CD4-positive, alpha-beta T cell (primary cell): ENCODE data around the gene EXOC5. TPM values are rescaled to one million over a fixed set of nuclear protein-coding genes. Genes with fewer than 3 reads are reported as not detected.
"Not testable (repeated sequence)": the region's sequence is repeated elsewhere in the genome, so short reads cannot be mapped to it uniquely, and the experiment has no call there.

ENCODE experiments used
- ATAC-seq: fragments of 200-7000 bp; cut with Tn5 transposase; one replicate; pipeline ENCODE4 v1.10.0; 2022; ENCODE audit warnings: mild to moderate bottlenecking; ENCODE audit not compliant: poor library complexity
- CTCF ChIA-PET: fragments of 350-600 bp; sonication (Branson Sonifier 250); formaldehyde crosslinking; loops from one replicate; lab custom pipeline; 2021; ENCODE audit warnings: antibody characterized with exemption, inconsistent platforms; lab: Charles Lee
- POLR2A ChIA-PET: fragments of 350-600 bp; sonication (Branson Sonifier 250); formaldehyde crosslinking; loops from one replicate; lab custom pipeline; 2021; ENCODE audit warnings: antibody characterized with exemption, inconsistent platforms; lab: Charles Lee
- DNase-seq, 14 experiments: peaks; one replicate each; pipeline ENCODE4 v3.0.0-alpha.2; 2013 to 2020; ENCODE audit warnings: mixed read lengths in 2 of 14
- H3K27ac ChIP-seq, 2 donors: one replicate each; pipeline versions ENCODE4 v1.5.1 to v1.7.0; 2013; ENCODE audit warnings: low read length in 2 of 2, low read depth in 1 of 2, mild to moderate bottlenecking in 1 of 2
- H3K27me3 ChIP-seq, 2 experiments: 1 replicate in 1 of 2; 2 replicates in 1 of 2; pipeline versions ENCODE4 v1.6.1 to v1.7.0; 2013; ENCODE audit warnings: low read length in 2 of 2, control low read depth in 1 of 2, mild to moderate bottlenecking in 1 of 2, moderate library complexity in 1 of 2; ENCODE audit not compliant: insufficient read depth in 2 of 2, control insufficient read depth in 1 of 2
- H3K36me3 ChIP-seq: one replicate; pipeline ENCODE4 v1.6.1; 2013; ENCODE audit warnings: low read length, control low read depth; ENCODE audit not compliant: insufficient read depth
- H3K4me1 ChIP-seq: one replicate; pipeline ENCODE4 v1.6.1; 2013; ENCODE audit warnings: low read length, control low read depth; ENCODE audit not compliant: insufficient read depth
- H3K4me3 ChIP-seq: one replicate; pipeline ENCODE4 v1.5.1; 2013; ENCODE audit warnings: mild to moderate bottlenecking, low read length, moderate library complexity
- H3K9me3 ChIP-seq, 2 experiments: 1 replicate in 1 of 2; 2 replicates in 1 of 2; pipeline versions ENCODE4 v1.6.1 to v1.7.0; 2013; ENCODE audit warnings: low read length in 2 of 2, mild to moderate bottlenecking in 2 of 2, control low read depth in 1 of 2, moderate library complexity in 1 of 2; ENCODE audit not compliant: control insufficient read depth in 1 of 2, insufficient read depth in 1 of 2
- H3K27ac Mint-ChIP-seq: one replicate; pipeline ENCODE4 v1.8.0; 2020; ENCODE audit warnings: mixed read lengths
- H3K27me3 Mint-ChIP-seq: one replicate; pipeline ENCODE4 v1.8.0; 2021; ENCODE audit warnings: mixed read lengths
- H3K36me3 Mint-ChIP-seq: one replicate; pipeline ENCODE4 v1.8.0; 2021; ENCODE audit warnings: low read depth, mixed read lengths
- H3K4me1 Mint-ChIP-seq: one replicate; pipeline ENCODE4 v1.8.0; 2021; ENCODE audit warnings: low read depth, mixed read lengths
- H3K4me3 Mint-ChIP-seq: one replicate; pipeline ENCODE4 v1.8.0; 2020; ENCODE audit warnings: mild to moderate bottlenecking, mixed read lengths
- H3K9me3 Mint-ChIP-seq: one replicate; pipeline ENCODE4 v1.8.0; 2020; ENCODE audit warnings: mixed read lengths
- intact Hi-C, 2 experiments: fragments of 100-400 bp; cut with DNase I in 1 of 2; cut with micrococcal nuclease in 1 of 2; formaldehyde crosslinking; loops; one replicate each; pipeline versions ENCODE4 v1.15.1 to v1.9.0; 2023 to 2025; cut with DNase I, micrococcal nuclease
- total RNA-seq, 174 experiments: library from RNA in 2 of 174; stranded (reverse) in 2 of 174; gene quantifications; one replicate each; pipeline ENCODE4 v1.2.3 and lab custom pipeline; 2021 to 2026
- TF ChIP-seq, protein P1 (sequence below): fragments of 200-600 bp; IDR thresholded peaks from one replicate; pipeline ENCODE4 v1.8.0; 2022; ENCODE audit warnings: antibody characterized with exemption, mild to moderate bottlenecking

EXOC5 gene
- total RNA-seq, 2 experiments from 2014 or later, result 17.1 to 18.1 TPM

DNA sequence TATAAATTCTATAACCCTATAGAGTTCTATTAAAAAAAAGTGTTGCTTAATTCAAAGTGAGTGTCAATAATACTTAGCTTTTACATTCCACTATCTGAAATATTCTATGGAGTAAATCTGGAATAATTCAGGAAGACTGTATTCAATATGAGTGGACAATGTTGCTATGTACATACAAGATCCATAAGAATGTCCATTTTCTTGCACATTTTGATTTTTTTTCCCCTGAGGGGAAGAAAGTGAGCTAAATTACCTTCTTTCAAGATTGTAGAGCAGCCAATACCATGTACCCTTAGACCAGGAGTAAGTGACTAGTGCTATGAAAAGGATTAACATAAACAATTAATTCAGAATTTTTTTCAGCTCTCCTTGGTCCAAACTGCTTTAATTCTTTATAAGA lies 25.4 kb downstream of the EXOC5 start:
- no peaks in the 10 kb centered on the region for H3K27me3 ChIP-seq
- Mint-ChIP-seq H3K9me3 (no peaks in the 10 kb centered on the region), H3K4me3 (no peak overlapping the region), H3K36me3 (peaks cover 80% of the 10 kb centered on the region), H3K27ac (no peak overlapping the region), H3K4me1 (no peaks in the 10 kb centered on the region), H3K27me3 (no peaks in the 10 kb centered on the region)
- ChIA-PET CTCF (no interaction called here), POLR2A (interaction anchor here (1.0 kb wide), 1 partner anchor 26 kb away, joined by 5 read pairs; the partner anchor contains the start of genes AP5M1 and EXOC5)
- H3K4me1 ChIP-seq, result no peaks in the 10 kb centered on the region
- no peaks in the 10 kb centered on the region for H3K9me3 ChIP-seq
- H3K4me3 ChIP-seq, result no peak overlapping the region
- H3K36me3 ChIP-seq, result peaks cover 10% of the 10 kb centered on the region
- DNase-seq (no peak), ATAC-seq (no peak)
- intact Hi-C loops, result no loop called here
- TF ChIP-seq, protein P1, sequence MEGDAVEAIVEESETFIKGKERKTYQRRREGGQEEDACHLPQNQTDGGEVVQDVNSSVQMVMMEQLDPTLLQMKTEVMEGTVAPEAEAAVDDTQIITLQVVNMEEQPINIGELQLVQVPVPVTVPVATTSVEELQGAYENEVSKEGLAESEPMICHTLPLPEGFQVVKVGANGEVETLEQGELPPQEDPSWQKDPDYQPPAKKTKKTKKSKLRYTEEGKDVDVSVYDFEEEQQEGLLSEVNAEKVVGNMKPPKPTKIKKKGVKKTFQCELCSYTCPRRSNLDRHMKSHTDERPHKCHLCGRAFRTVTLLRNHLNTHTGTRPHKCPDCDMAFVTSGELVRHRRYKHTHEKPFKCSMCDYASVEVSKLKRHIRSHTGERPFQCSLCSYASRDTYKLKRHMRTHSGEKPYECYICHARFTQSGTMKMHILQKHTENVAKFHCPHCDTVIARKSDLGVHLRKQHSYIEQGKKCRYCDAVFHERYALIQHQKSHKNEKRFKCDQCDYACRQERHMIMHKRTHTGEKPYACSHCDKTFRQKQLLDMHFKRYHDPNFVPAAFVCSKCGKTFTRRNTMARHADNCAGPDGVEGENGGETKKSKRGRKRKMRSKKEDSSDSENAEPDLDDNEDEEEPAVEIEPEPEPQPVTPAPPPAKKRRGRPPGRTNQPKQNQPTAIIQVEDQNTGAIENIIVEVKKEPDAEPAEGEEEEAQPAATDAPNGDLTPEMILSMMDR, result no peak
- no peak overlapping the region for H3K27ac ChIP-seq

DNA sequence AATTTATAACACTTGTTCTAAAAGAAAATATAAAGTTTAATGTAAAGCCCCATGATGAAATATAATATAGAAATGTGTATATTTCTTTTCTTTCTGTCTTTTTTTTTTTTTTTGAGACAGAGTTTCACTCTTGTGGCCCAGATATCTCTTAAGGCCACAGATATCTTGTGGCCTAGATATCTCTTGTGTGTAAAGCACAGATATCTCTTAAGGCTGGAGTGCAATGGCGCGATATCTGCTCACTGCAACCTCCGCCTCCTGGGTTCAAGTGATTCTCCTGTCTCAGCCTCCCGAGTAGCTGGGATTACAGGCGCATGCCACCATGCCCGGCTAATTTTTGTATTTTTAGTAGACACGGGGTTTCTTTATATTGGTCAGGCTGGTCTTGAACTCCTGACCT lies 28.6 kb downstream of the EXOC5 start:
- H3K9me3 ChIP-seq, H3K4me3 Mint-ChIP-seq, H3K27me3 Mint-ChIP-seq, H3K27ac Mint-ChIP-seq, POLR2A ChIA-PET, H3K27ac ChIP-seq, H3K4me1 ChIP-seq, H3K4me3 ChIP-seq, H3K27me3 ChIP-seq, intact Hi-C loops, CTCF ChIA-PET, DNase-seq, ATAC-seq, H3K9me3 Mint-ChIP-seq, H3K4me1 Mint-ChIP-seq: not testable (repeated sequence)
- H3K36me3 Mint-ChIP-seq, result peaks cover 77% of the 10 kb centered on the region
- H3K36me3 ChIP-seq, result peaks cover 19% of the 10 kb centered on the region

DNA sequence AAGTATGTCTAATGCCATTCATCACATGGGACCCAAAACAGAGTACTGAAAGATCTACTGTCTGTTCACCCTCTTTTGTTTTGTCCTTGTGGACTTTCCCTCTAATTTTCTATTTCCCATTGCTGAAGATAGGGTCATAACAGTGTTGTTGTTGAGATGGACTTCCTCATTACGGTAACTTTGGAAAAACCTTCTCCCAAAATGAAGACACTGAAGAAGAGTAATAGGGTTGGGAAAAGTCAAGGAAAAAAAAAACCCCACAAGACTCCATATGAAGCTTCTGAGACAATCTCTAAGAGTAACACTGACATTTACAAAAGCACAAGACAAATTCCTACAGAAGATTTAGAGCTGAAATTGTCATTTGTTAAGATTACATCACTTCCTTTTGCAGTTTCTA lies 36.7 kb downstream of the EXOC5 start:
- Mint-ChIP-seq H3K9me3 (no peaks in the 10 kb centered on the region), H3K27ac (no peak overlapping the region), H3K4me1 (no peaks in the 10 kb centered on the region), H3K27me3 (no peaks in the 10 kb centered on the region), H3K4me3 (no peak overlapping the region), H3K36me3 (peaks cover 90% of the 10 kb centered on the region)
- intact Hi-C loops, result no loop called here
- Histone ChIP-seq H3K27ac (no peak overlapping the region), H3K36me3 (peaks cover 55% of the 10 kb centered on the region), H3K9me3 (no peaks in the 10 kb centered on the region), H3K4me3 (no peak overlapping the region), H3K4me1 (no peaks in the 10 kb centered on the region), H3K27me3 (no peaks in the 10 kb centered on the region)
- no peak for ATAC-seq
- TF ChIP-seq, protein P1, result no peak
- POLR2A ChIA-PET, result no interaction called here
- CTCF ChIA-PET, result no interaction called here
- no peak for DNase-seq

DNA sequence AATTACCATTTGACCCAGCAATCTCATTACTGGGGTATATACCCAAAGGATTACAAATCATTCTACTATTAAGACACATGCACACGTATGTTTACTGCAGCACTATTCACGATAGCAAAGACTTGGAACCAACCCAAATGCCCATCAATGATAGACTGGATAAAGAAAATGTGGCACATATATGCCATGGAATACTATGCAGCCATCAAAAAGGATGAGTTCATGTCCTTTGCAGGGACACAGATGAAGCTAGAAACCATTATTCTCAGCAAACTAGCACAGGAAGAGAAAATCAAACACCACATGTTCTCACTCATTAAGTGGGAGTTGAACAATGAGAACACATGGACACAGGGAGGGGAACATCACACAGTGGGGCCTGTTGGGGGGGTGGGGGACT lies 40.4 kb downstream of the EXOC5 start:
- peaks cover 91% of the 10 kb centered on the region for H3K36me3 Mint-ChIP-seq
- DNase-seq, ATAC-seq, H3K9me3 ChIP-seq, H3K4me1 Mint-ChIP-seq, intact Hi-C loops, H3K27me3 ChIP-seq, H3K4me1 ChIP-seq, H3K27ac Mint-ChIP-seq, H3K9me3 Mint-ChIP-seq, POLR2A ChIA-PET, CTCF ChIA-PET, H3K27ac ChIP-seq, H3K4me3 ChIP-seq, H3K27me3 Mint-ChIP-seq, H3K4me3 Mint-ChIP-seq: not testable (repeated sequence)
- peaks cover 36% of the 10 kb centered on the region for H3K36me3 ChIP-seq
